CD4-positive, alpha-beta T cell treated with Interleukin-6 at 100 ng/mL for 8 hours (primary cell): ENCODE data around the gene ZNF516.

Source experiments
- DNase-seq: peaks from one replicate; pipeline ENCODE4 v3.0.0-alpha.2; 2020; ENCODE audit warnings: mixed read lengths, low spot score

The ZNF516 gene

GRCh38 chr18:76421685-76422078, 73.4 kb downstream of the ZNF516 start:
- no peak for DNase-seq

- DNase-seq: no peak
These were observed 74.0 kb downstream of the ZNF516 start for GRCh38 chr18:76420898-76421684.

GRCh38 chr18:76419811-76420210, 75.2 kb downstream of the ZNF516 start:
- no peak for DNase-seq

GRCh38 chr18:76416911-76417310, 78.1 kb downstream of the ZNF516 start:
- no peak for DNase-seq

GRCh38 chr18:76414936-76415621, 80.0 kb downstream of the ZNF516 start:
- no peak for DNase-seq

- no peak for DNase-seq
These were observed 82.0 kb downstream of the ZNF516 start for GRCh38 chr18:76412818-76413565.

GRCh38 chr18:76412010-76412817, 82.8 kb downstream of the ZNF516 start:
- no peak for DNase-seq

- DNase-seq: no peak
These were observed 84.2 kb downstream of the ZNF516 start for GRCh38 chr18:76410660-76411417.

- no peak for DNase-seq
These were observed 85.0 kb downstream of the ZNF516 start for GRCh38 chr18:76410033-76410432.

- no peak for DNase-seq
These were observed 86.5 kb downstream of the ZNF516 start for GRCh38 chr18:76408480-76409067.

- DNase-seq: no peak
These were observed 87.4 kb downstream of the ZNF516 start for GRCh38 chr18:76407681-76408080.

GRCh38 chr18:76406791-76407190, 88.3 kb downstream of the ZNF516 start:
- no peak for DNase-seq

- peak; percentile 23 for DNase-seq
These were observed 89.2 kb downstream of the ZNF516 start for GRCh38 chr18:76405681-76406356.

- no peak for DNase-seq
These were observed 89.8 kb downstream of the ZNF516 start for GRCh38 chr18:76405280-76405679.

- no peak for DNase-seq
These were observed 90.7 kb downstream of the ZNF516 start for GRCh38 chr18:76404345-76404831.

- no peak for DNase-seq
These were observed 92.7 kb downstream of the ZNF516 start for GRCh38 chr18:76402026-76402990.

GRCh38 chr18:76401498-76401897, 93.5 kb downstream of the ZNF516 start:
- DNase-seq: peak; percentile 13

GRCh38 chr18:76399613-76400391, 95.2 kb downstream of the ZNF516 start:
- DNase-seq: no peak
